ENCODE results near the gene PARD6B. TPM values are rescaled to one million over a fixed set of nuclear protein-coding genes. Genes with fewer than 3 reads are reported as not detected.

The PARD6B gene
- total and polyA plus RNA-seq, 2 of the 13 experiments (the other 11 are each of a cell fraction or from before 2014, with no cell fraction given), result 6.9 to 22.2 TPM

DNA sequence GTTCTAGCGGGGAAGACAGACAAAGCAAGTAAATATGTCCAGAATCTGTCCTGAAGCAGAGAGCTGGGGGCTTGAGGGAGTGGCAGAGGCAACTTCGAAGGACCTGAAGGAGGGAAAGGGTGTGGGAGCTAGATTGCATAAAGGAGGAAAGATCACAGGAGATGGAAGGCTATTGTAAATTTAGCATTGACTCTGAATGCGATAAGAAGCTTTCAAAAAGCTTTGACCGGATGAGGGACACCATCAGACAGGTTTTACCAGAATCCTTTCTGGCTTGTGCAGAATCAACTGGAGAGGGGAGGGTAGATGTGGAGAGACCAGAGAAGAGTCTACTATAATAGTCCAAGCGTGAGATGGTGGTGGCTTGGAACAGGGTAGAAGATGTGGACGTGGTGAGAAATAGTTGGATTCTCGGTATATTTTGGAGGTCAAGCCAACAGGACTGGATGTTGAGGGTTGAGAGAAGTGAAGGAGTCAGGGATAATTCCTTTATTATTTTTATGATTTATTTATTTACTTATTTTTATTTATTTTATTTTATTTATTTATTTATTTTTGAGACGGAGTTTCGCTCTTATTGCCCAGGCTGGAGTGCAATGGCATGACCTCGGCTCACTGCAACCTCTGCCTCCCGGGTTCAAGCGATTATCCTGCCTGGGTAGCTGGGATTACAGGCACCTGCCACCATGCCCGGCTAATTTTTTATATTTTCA, 20.1 kb upstream of the PARD6B start:
- in situ Hi-C loops (cut with HindIII; ENCODE audit: extremely low pct_ligation_motif_present, low pct_unique_long_range_greater_than_20kb), result no loop called here
- FAIRE-seq, result no peak
- Histone ChIP-seq H3K4me1 (ENCODE audit: insufficient read depth, low read length) (peaks cover 52% of the 10 kb centered on the region), H2AFZ (ENCODE audit: low read length) (peak overlapping the region; percentile 47), H4K20me1 (ENCODE audit: insufficient read depth, low read length) (no peaks in the 10 kb centered on the region), H3K27ac (ENCODE audit: extremely low read length, insufficient read depth, low read length) (no peak overlapping the region), H3K9me3 (ENCODE audit: low read length) (no peaks in the 10 kb centered on the region), H3K9ac (ENCODE audit: insufficient read depth, low read depth, low read length) (no peak overlapping the region), H3K79me2 (ENCODE audit: insufficient read depth, low read length) (no peaks in the 10 kb centered on the region), H3K4me2 (ENCODE audit: low read depth, low read length) (peak overlapping the region; percentile 75), H3K36me3 (replicated peaks in 1 of 2; ENCODE audit: control insufficient read depth in 1 of 2, insufficient read depth in 2 of 2, low read length in 2 of 2) (no peaks in the 10 kb centered on the region), H3K27me3 (ENCODE audit: control insufficient read depth in 1 of 2, insufficient read depth in 2 of 2, low read length in 2 of 2) (peaks cover 0 to 2% of the 10 kb centered on the region in 2 experiments; a peak in 1 of 5 replicates), H3K4me3 (replicated peaks in 1 of 3; ENCODE audit: insufficient read depth in 1 of 3, low read depth in 2 of 3, low read length in 3 of 3) (peak overlapping the region in 1 of 3 experiments; percentile 47; a peak in 1 of 6 replicates)
- intact Hi-C loops (cut with micrococcal nuclease; ENCODE audit: unreplicated experiment), result no loop called here
- WGBS (ENCODE audit: low lambda C conversion rate), result 60% methylated on average over 13 of the region's 13 CpGs
- POLR2A ChIA-PET, result interaction anchor here (1.3 to 2.1 kb wide), 2 partner anchors 18 to 33 kb away, joined by 3 to 16 read pairs; no protein-coding TSS in a partner anchor
- CTCF ChIA-PET (ENCODE audit: low intra/inter-chr PET ratio, low total read pairs), result interaction anchor here (0.7 kb wide), 1 partner anchor 76 kb away, joined by 3 read pairs; no protein-coding TSS in a partner anchor
- no TSS peak for BruUV-seq (replicated peaks)
- no peak for DNase-seq (ENCODE audit: low spot score)
- TF ChIP-seq HINFP (CRISPR knock-in tag; IDR thresholded peaks at IDR 0.05; ENCODE audit: low read depth) (no peak), NFE2L1 (CRISPR knock-in tag; IDR thresholded peaks at IDR 0.05; ENCODE audit: borderline replicate concordance) (no peak), NCOA5 (CRISPR knock-in tag; IDR thresholded peaks at IDR 0.05) (no peak), HOXA7 (CRISPR knock-in tag; IDR thresholded peaks at IDR 0.05) (no peak), MZF1 (CRISPR knock-in tag; IDR thresholded peaks at IDR 0.05; ENCODE audit: borderline replicate concordance) (no peak), NR2F6 (IDR thresholded peaks at IDR 0.05) (no peak), NR2F6 (CRISPR knock-in tag; IDR thresholded peaks at IDR 0.05) (no peak), ZNF615 (CRISPR knock-in tag; IDR thresholded peaks at IDR 0.05; ENCODE audit: borderline replicate concordance) (peak; percentile 17; the same call in 1 of the 2 replicates), CREM (IDR thresholded peaks at IDR 0.05) (0 out of 2 replicates have a peak, but pooled peaks have one; percentile 21), CREM (CRISPR knock-in tag; IDR thresholded peaks at IDR 0.05) (no peak), PHF21A (CRISPR knock-in tag; IDR thresholded peaks at IDR 0.05) (peak; percentile 37; the same call in 1 of the 2 replicates), MED1 (CRISPR knock-in tag; IDR thresholded peaks at IDR 0.05) (no peak), MXI1 (IDR thresholded peaks at IDR 0.05; ENCODE audit: borderline replicate concordance, low read depth, low read length) (no peak), SETDB1 (CRISPR knock-in tag; IDR thresholded peaks at IDR 0.05; ENCODE audit: borderline replicate concordance) (no peak), TCF7 (IDR thresholded peaks at IDR 0.05; ENCODE audit: low read depth) (0 out of 2 replicates have a peak, but pooled peaks have one; percentile 7)
- peak; percentile 14; the same call in 2 of the 3 replicates for ATAC-seq

All from HepG2 (cell line).